Type B pancreatic cell (in vitro differentiated cells): ENCODE measurements around the gene CD180. TPM values are rescaled to one million over a fixed set of nuclear protein-coding genes. Genes with fewer than 3 reads are reported as not detected.

Experiments used
- DNase-seq: peaks from one replicate; pipeline ENCODE4 v3.0.0; 2021; ENCODE audit warnings: mixed read lengths; ENCODE audit not compliant: unreplicated experiment; ENCODE audit errors: extremely low spot score
- H3K27ac Mint-ChIP-seq: 2 replicates; pipeline ENCODE4 v1.8.0; 2021; ENCODE audit warnings: mild to moderate bottlenecking, mixed read lengths
- H3K27me3 Mint-ChIP-seq: 2 replicates; pipeline ENCODE4 v1.8.0; 2021; ENCODE audit warnings: mixed read lengths
- H3K36me3 Mint-ChIP-seq: 2 replicates; pipeline ENCODE4 v1.8.0; 2021; ENCODE audit warnings: mixed read lengths
- H3K4me1 Mint-ChIP-seq: one replicate; pipeline ENCODE4 v1.8.0; 2021; ENCODE audit warnings: mixed read lengths; ENCODE audit not compliant: unreplicated experiment
- H3K4me3 Mint-ChIP-seq: 2 replicates; pipeline ENCODE4 v1.8.0; 2021; ENCODE audit warnings: mild to moderate bottlenecking, mixed read lengths
- H3K9me3 Mint-ChIP-seq: 2 replicates; pipeline ENCODE4 v1.8.0; 2021; ENCODE audit warnings: mixed read lengths
- total RNA-seq: library from RNA; stranded (reverse); gene quantifications from 2 replicates; pipeline ENCODE4 v1.2.1, GENCODE V29; 2021; ENCODE audit warnings: low replicate concordance
- TF ChIP-seq, protein P1 (sequence below): fragments of 200-600 bp; sonication (generic); conservative IDR thresholded peaks from 2 replicates; pipeline ENCODE4 v1.5.0; 2021; ENCODE audit warnings: antibody characterized with exemption, mild to moderate bottlenecking

The CD180 gene
- total RNA-seq, 1 donor from 2014 or later: not detected

DNA sequence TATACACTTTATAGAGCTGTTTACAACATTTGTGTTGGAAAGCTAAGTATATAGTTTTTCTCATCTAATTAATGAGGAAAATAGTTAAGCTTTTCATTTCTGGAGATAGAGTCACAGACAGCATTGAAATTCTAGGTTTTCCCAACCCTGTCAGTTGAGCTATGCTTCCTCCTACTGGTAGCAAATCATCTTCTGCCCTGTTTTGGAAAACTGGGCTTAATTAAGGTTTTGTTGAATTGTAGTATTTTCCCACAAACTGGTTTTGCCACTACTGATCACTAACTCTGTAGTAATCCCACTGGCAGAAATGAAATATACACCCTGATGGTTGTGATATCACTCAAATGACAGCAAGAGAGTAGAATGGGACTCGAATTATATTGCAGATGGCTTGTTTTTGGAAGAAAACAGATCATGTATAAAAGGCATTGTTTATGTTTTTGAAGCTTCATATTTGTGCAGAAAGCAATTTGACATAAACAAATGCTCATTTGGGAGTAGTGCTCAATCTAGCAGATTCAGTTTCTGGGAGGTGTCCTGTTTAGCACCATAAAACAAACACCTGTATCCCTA, 46.6 kb downstream of the CD180 start:
- TF ChIP-seq, protein P1, sequence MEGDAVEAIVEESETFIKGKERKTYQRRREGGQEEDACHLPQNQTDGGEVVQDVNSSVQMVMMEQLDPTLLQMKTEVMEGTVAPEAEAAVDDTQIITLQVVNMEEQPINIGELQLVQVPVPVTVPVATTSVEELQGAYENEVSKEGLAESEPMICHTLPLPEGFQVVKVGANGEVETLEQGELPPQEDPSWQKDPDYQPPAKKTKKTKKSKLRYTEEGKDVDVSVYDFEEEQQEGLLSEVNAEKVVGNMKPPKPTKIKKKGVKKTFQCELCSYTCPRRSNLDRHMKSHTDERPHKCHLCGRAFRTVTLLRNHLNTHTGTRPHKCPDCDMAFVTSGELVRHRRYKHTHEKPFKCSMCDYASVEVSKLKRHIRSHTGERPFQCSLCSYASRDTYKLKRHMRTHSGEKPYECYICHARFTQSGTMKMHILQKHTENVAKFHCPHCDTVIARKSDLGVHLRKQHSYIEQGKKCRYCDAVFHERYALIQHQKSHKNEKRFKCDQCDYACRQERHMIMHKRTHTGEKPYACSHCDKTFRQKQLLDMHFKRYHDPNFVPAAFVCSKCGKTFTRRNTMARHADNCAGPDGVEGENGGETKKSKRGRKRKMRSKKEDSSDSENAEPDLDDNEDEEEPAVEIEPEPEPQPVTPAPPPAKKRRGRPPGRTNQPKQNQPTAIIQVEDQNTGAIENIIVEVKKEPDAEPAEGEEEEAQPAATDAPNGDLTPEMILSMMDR: peak; percentile 61
- H3K9me3 Mint-ChIP-seq: no peaks in the 10 kb centered on the region
- H3K4me1 Mint-ChIP-seq: peaks cover 7% of the 10 kb centered on the region
- DNase-seq: no peak
- no peaks in the 10 kb centered on the region for H3K27me3 Mint-ChIP-seq
- no peak overlapping the region for H3K27ac Mint-ChIP-seq
- H3K4me3 Mint-ChIP-seq: no peak overlapping the region
- peaks cover 45% of the 10 kb centered on the region for H3K36me3 Mint-ChIP-seq

DNA sequence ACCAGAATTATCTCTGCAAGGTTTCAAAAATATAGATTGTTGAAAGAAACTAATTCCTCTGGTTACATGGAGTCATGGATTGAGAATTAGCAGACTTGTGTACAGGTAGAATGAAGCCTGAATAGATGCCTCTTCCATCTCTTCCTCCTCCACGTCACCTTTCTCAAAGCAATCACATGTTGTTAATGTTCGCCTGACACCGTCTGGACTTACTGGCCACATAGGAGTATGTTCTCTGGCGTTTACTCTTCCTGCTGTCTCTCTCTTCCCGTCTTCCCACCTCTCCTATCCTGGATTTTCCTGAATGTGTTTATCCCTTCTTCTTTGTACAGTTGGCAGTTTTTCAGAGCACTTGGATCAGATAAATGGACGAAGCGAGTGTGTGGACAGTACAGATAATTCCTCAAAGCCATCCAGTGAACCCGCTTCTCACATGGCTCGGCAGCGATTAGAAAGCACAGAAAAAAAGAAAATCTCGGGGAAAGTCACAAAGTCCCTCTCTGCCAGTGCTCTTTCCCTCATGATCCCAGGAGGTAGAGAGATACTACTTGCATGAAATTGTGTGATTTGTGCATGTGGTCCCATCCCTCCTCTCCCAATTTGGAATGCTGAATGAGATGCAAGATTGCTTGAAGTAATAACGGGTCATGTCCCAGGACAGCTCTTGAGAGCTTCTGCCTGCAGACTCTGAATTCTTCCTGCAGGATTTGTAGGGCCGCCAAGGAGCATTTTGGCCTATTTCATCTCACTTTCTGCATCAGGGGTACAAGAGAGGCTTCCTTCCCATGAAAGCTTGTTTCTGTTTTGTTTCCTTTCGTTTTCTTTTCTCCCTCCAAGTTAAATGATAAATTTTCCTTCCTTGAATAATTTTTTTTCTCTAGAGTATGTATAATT, 47.3 kb downstream of the CD180 start:
- Mint-ChIP-seq H3K9me3 (no peaks in the 10 kb centered on the region), H3K27ac (peak overlapping the region; percentile 4), H3K36me3 (peaks cover 42% of the 10 kb centered on the region), H3K4me3 (peak overlapping the region; percentile 24), H3K4me1 (peaks cover 7% of the 10 kb centered on the region), H3K27me3 (no peaks in the 10 kb centered on the region)
- TF ChIP-seq, protein P1: no peak
- DNase-seq: no peak

DNA sequence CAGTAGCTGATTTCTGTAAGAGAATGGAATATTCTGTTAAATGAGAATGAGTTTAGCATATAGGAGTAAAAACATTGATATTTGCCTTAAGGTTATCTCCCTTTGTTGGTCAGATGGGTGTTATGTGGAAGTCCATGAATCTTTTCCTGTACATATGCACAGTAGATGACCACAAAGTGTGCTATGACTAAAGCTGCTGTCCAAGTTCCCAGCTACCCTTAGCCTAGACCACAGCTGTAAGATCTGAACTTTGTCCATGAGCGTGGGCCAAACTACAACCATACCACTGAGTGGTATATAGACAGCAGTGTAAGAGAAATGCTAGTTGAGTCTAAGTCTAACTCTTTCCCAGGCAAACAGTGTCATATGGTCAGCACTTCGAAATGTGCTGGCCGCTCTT, 48.8 kb downstream of the CD180 start:
- TF ChIP-seq, protein P1: no peak
- Mint-ChIP-seq H3K4me3 (no peak overlapping the region), H3K9me3 (no peaks in the 10 kb centered on the region), H3K27ac (no peak overlapping the region), H3K4me1 (peaks cover 7% of the 10 kb centered on the region), H3K27me3 (no peaks in the 10 kb centered on the region), H3K36me3 (peaks cover 50% of the 10 kb centered on the region)
- no peak for DNase-seq

DNA sequence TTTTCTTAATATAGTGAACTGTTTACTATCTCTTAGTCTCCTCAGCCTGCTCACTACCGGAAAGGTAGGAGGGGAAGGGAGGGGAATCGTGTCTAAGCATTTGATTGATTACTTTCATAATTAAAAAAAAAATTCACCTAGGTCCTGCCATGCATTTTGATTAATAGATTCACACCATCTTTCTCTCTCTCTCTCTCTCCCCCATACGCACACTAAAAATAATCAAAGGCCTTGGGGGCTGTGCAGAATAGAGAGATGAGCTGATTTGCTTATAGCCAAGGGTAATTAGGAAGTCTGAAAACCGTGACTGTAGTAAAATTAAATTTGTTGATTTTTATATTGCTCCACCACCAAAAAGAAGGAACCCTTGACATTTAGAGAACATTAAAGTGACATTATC, 49.6 kb downstream of the CD180 start:
- H3K27ac Mint-ChIP-seq: no peak overlapping the region
- no peaks in the 10 kb centered on the region for H3K9me3 Mint-ChIP-seq
- no peak overlapping the region for H3K4me3 Mint-ChIP-seq
- TF ChIP-seq, protein P1: no peak
- H3K4me1 Mint-ChIP-seq: peaks cover 10% of the 10 kb centered on the region
- H3K27me3 Mint-ChIP-seq: no peaks in the 10 kb centered on the region
- DNase-seq: no peak
- H3K36me3 Mint-ChIP-seq: peaks cover 57% of the 10 kb centered on the region

DNA sequence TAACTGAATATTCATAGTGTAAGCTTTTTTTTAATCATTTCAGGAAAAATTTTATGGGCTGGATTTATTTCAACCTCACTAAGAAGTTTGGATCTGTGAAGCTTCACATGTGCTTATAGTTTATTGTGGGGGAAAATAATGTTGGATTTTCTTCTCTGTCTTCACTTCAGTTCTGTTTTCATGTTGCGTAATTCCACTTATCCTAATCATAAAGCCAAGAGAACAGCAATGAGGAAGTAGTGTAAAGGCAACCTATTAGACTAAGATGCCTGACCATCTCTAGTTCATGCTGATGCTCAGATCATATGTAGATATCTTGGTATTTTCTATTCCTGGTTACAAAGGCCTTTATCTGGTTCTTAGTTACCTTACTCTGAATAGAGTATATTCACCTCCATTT, 50.0 kb downstream of the CD180 start:
- Mint-ChIP-seq H3K4me3 (no peak overlapping the region), H3K9me3 (no peaks in the 10 kb centered on the region), H3K27ac (no peak overlapping the region), H3K36me3 (peaks cover 60% of the 10 kb centered on the region), H3K27me3 (no peaks in the 10 kb centered on the region), H3K4me1 (peaks cover 14% of the 10 kb centered on the region)
- DNase-seq: no peak
- TF ChIP-seq, protein P1: no peak
